Smooth muscle cell (in vitro differentiated cells): ENCODE data around the gene ANKS3. TPM values are rescaled to one million over a fixed set of nuclear protein-coding genes. Genes with fewer than 3 reads are reported as not detected.

Experiments used
- DNase-seq: peaks from one replicate; lab custom pipeline; 2025; ENCODE audit not compliant: unreplicated experiment; lab: John Stamatoyannopoulos, UW
- H2AFZ ChIP-seq: fragments of 200-600 bp; sonication (generic); 2 replicates; pipeline ENCODE4 v1.6.0; 2016; ENCODE audit warnings: antibody characterized with exemption, low read depth, mild to moderate bottlenecking
- H3F3A ChIP-seq: fragments of 200-600 bp; sonication (generic); 2 replicates; pipeline ENCODE4 v1.6.0; 2017; ENCODE audit warnings: antibody characterized with exemption, low read depth
- H3K27ac ChIP-seq: fragments of 200-600 bp; sonication (generic); 2 replicates; pipeline ENCODE4 v1.5.1; 2016; ENCODE audit warnings: low read depth, mild to moderate bottlenecking
- H3K27me3 ChIP-seq: fragments of 200-600 bp; sonication (generic); 2 replicates; pipeline ENCODE4 v1.6.1; 2016; ENCODE audit warnings: low read depth, mild to moderate bottlenecking
- H3K36me3 ChIP-seq: fragments of 200-600 bp; sonication (generic); 2 replicates; pipeline ENCODE4 v1.5.1; 2016; ENCODE audit warnings: low read depth
- H3K4me1 ChIP-seq: fragments of 200-600 bp; sonication (generic); 2 replicates; pipeline ENCODE4 v1.5.1; 2016; ENCODE audit warnings: low read depth
- H3K4me2 ChIP-seq: fragments of 200-600 bp; sonication (generic); 2 replicates; pipeline ENCODE4 v1.6.0; 2016; ENCODE audit warnings: mild to moderate bottlenecking
- H3K4me3 ChIP-seq: fragments of 200-600 bp; sonication (generic); 2 replicates; pipeline ENCODE4 v1.5.1; 2016; ENCODE audit warnings: mild to moderate bottlenecking
- H3K79me2 ChIP-seq: fragments of 200-600 bp; sonication (generic); 2 replicates; pipeline ENCODE4 v1.6.0; 2016; ENCODE audit warnings: low read depth, mild to moderate bottlenecking
- H3K9ac ChIP-seq: fragments of 200-600 bp; sonication (generic); 2 replicates; pipeline ENCODE4 v1.6.0; 2016; ENCODE audit warnings: low read depth
- H3K9me3 ChIP-seq: fragments of 200-600 bp; sonication (generic); replicated peaks from 2 replicates; pipeline ENCODE4 v1.5.1; 2016; ENCODE audit warnings: low read depth
- H4K20me1 ChIP-seq: fragments of 200-600 bp; sonication (generic); 2 replicates; pipeline ENCODE4 v1.6.0; 2016; ENCODE audit warnings: low read depth
- WGBS: methylation state at CpG from one replicate; pipeline ENCODE4 v1.1.7; 2016; ENCODE audit warnings: low lambda C conversion rate; 5-methylcytosine and 5-hydroxymethylcytosine counted together
- polyA plus RNA-seq: library from polyadenylated mRNA; unstranded; fragments of >200 nt; fragmentation: Nextera tagmentation; extraction: Ambion mirVana; gene quantifications from 2 replicates; pipeline ENCODE4 v1.2.1, GENCODE V29; 2016
- total RNA-seq: library from RNA; depleted of rRNA; stranded (reverse); fragments of >200 nt; gene quantifications from 2 replicates; pipeline ENCODE4 v1.2.3, GENCODE V29; 2014
- TF ChIP-seq, protein P1 (sequence below): fragments of 200-600 bp; sonication (generic); IDR thresholded peaks from 2 replicates; pipeline ENCODE4 v1.5.1; 2017; ENCODE audit warnings: borderline replicate concordance, mild to moderate bottlenecking, antibody characterized with exemption; ENCODE audit not compliant: insufficient read depth, poor library complexity, severe bottlenecking

ANKS3 gene
- total and polyA plus RNA-seq, 2 experiments from 2014 or later = 15.3 to 15.6 TPM

DNA sequence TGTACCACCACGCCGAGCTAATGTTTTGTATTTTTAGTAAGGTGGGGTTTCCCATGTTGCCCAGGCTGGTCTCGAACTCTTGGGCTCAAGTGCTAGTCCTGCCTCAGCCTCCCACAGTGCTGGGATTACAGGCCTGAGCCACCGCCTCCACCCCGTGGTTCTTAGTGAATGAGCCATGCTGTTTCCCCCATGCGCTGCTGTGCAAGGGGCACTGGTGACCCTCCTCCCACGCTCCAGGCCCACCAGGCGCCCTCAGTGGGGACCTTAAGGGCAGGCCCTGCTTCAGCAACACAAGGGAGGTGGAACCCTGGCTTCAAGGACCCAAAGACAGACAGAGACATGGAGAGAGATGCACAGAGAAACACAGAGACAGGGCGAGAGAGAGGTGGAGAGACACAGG is 56.1 kb downstream of the ANKS3 start:
- Histone ChIP-seq H3K9ac (no peak overlapping the region), H3K79me2 (no peaks in the 10 kb centered on the region), H3K4me3 (no peak overlapping the region), H3K27ac (no peak overlapping the region), H3K4me2 (no peak overlapping the region), H3F3A (no peaks in the 10 kb centered on the region), H3K36me3 (no peaks in the 10 kb centered on the region), H2AFZ (no peak overlapping the region), H3K4me1 (no peaks in the 10 kb centered on the region), H3K27me3 (no peaks in the 10 kb centered on the region), H4K20me1 (peaks cover 62% of the 10 kb centered on the region), H3K9me3 (no peaks in the 10 kb centered on the region)
- DNase-seq = no peak
- WGBS = 94% methylated on average over 9 of the region's 9 CpGs
- TF ChIP-seq, protein P1, sequence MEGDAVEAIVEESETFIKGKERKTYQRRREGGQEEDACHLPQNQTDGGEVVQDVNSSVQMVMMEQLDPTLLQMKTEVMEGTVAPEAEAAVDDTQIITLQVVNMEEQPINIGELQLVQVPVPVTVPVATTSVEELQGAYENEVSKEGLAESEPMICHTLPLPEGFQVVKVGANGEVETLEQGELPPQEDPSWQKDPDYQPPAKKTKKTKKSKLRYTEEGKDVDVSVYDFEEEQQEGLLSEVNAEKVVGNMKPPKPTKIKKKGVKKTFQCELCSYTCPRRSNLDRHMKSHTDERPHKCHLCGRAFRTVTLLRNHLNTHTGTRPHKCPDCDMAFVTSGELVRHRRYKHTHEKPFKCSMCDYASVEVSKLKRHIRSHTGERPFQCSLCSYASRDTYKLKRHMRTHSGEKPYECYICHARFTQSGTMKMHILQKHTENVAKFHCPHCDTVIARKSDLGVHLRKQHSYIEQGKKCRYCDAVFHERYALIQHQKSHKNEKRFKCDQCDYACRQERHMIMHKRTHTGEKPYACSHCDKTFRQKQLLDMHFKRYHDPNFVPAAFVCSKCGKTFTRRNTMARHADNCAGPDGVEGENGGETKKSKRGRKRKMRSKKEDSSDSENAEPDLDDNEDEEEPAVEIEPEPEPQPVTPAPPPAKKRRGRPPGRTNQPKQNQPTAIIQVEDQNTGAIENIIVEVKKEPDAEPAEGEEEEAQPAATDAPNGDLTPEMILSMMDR = no peak

- Histone ChIP-seq H4K20me1 (peaks cover 61% of the 10 kb centered on the region), H3K9me3 (no peaks in the 10 kb centered on the region), H3F3A (no peaks in the 10 kb centered on the region), H2AFZ (no peak overlapping the region), H3K27ac (no peak overlapping the region), H3K9ac (no peak overlapping the region), H3K4me3 (no peak overlapping the region), H3K4me2 (no peak overlapping the region), H3K36me3 (no peaks in the 10 kb centered on the region), H3K79me2 (no peaks in the 10 kb centered on the region), H3K4me1 (no peaks in the 10 kb centered on the region), H3K27me3 (no peaks in the 10 kb centered on the region)
- TF ChIP-seq, protein P1 = no peak
- WGBS = 96% methylated on average over 17 of the region's 17 CpGs
- DNase-seq = no peak
Measured at GRCh38 chr16:4677390-4677789, 56.7 kb downstream of the ANKS3 start.

GRCh38 chr16:4676831-4677230 is 57.2 kb downstream of the ANKS3 start:
- H3K79me2 ChIP-seq = no peaks in the 10 kb centered on the region
- H4K20me1 ChIP-seq = peaks cover 56% of the 10 kb centered on the region
- TF ChIP-seq, protein P1 = no peak

GRCh38 chr16:4675864-4676786 is 57.9 kb downstream of the ANKS3 start:
- Histone ChIP-seq H4K20me1 (peaks cover 56% of the 10 kb centered on the region), H3K27ac (peak overlapping the region; percentile 11), H3K9me3 (no peaks in the 10 kb centered on the region), H3K27me3 (no peaks in the 10 kb centered on the region), H3F3A (no peaks in the 10 kb centered on the region), H3K36me3 (peaks cover 4% of the 10 kb centered on the region), H3K4me1 (no peaks in the 10 kb centered on the region), H3K4me2 (no peak overlapping the region), H2AFZ (no peak overlapping the region), H3K9ac (no peak overlapping the region), H3K79me2 (no peaks in the 10 kb centered on the region), H3K4me3 (no peak overlapping the region)
- 74% methylated on average over 22 of the region's 23 CpGs for WGBS
- no peak for DNase-seq
- TF ChIP-seq, protein P1 = no peak

More at GRCh38 chr16:4676831-4677230, 57.2 kb downstream of the ANKS3 start:
- WGBS = 90% methylated on average over 11 of the region's 11 CpGs
- H3K27ac ChIP-seq = no peak overlapping the region
- H3K4me1 ChIP-seq = no peaks in the 10 kb centered on the region
- no peak overlapping the region for H3K4me2 ChIP-seq
- no peak overlapping the region for H3K9ac ChIP-seq
- H3K36me3 ChIP-seq = no peaks in the 10 kb centered on the region
- no peaks in the 10 kb centered on the region for H3K27me3 ChIP-seq
- H3K4me3 ChIP-seq = no peak overlapping the region
- no peak overlapping the region for H2AFZ ChIP-seq
- no peaks in the 10 kb centered on the region for H3K9me3 ChIP-seq
- H3F3A ChIP-seq = no peaks in the 10 kb centered on the region
- DNase-seq = no peak
